Activated CD4-positive, alpha-beta T cell treated with anti-CD3 and anti-CD28 coated beads, Interleukin-10, Interleukin-2, amounts not matched to agents 100 ng/mL and 50 ng/mL, durations not matched to agents 16 hours and 8 hours (primary cell): ENCODE measurements around the gene TMED4.

Experiments
- DNase-seq: peaks from one replicate; pipeline ENCODE4 v3.0.0-alpha.2; 2020

Gene TMED4

DNA sequence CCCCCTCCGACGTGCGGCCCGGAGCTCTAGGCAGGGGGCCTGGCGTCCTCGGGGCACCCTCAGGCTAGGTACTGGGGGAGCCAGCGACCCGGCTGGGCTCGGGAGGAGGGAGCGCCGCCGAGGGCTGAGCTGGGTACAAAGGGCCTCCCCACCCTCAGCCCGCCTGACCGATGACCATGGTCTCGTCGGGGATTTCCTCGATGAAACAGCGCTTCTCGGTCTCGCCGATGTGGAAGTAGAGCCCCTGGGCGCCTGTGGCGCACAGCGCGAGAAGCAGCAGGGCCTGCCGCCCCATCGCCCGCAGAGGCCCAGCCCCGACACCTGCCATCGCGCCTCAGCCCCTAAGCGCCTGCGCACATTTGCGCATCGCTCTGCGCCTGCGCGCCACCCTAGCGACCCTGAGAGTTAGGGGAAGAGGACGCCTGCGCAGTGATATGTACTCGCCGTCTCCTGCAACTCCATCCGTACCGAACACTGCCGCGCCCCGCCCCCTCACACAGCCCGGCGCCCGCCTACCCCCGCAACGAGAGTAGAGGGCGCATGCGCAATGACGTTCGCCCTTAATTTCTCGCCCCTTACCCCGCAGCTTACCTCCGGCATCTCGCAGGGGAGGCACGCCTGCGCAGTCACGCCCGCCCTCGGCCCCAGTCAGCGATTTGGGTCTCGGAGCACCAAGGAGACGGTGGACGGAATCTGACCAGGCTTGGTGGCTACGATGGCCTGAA lies at the start of gene TMED4:
Gene TMED4, minus strand, starts transcription at position 353 of the 725 bp plus-strand sequence. Its CDS starts 25 bp downstream, at position 328.
- DNase-seq = peak; percentile 100

DNA sequence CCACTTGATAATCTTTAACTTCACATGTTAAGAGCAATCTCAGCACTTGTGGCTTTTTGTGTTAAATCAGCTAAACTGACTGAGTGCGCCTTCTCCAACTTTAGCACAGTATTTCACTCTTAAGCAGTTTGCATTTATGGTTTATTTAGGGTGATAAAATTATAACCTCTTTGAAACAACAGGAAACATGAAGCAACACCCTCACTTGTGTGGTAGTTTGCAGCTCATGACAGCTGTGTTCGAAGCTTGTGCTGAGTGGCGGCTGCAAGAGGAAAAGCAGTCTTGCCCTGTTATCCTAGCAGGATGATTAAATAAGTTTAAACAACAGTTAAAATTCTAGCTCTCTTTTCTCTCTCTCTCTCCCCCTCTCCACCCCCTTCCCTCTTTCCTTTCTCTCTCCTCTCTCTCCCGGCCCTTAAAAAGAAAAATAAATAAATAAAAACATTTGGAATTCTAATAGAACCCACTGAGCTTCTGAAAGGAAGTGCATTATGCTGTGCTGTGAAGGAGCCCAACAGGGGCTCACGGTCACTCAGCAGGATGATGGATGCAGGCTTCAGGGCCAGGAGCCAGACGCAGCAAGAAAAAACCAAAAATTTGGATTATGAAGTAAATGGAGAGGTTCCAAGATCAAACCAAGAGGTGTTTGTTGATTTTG lies 49.6 kb upstream of the TMED4 start:
- DNase-seq = peak; percentile 61

DNA sequence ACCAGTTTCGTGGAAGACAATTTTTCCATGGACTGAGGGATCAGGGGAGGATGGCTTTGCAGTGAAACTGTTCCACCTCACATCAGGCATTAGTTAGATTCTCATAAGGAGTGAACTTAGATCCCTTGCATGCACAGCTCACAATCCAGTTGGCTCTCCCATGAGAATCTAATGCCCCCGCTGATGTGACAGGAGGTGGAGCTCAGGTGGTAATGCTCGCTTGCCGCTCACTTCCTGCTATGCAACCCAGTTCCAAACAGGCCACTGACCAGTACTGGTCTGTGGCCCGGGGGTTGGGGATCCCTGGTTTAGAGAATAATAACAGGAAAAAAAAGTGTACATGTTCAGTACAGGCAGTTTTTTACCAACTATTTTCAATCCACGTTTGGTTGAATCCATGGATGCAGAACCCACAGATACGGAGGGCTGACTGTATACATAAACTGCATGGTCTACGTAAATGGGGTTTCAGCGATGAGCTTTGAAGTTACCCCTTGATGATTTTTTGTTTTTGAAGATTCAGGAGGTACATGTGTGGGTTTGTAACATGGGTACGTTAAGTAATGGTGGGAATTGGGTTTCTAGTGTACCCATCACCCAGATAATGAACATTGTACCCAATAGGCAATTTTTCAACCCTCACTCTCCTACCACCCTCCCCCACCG lies 48.9 kb upstream of the TMED4 start:
- no peak for DNase-seq

DNA sequence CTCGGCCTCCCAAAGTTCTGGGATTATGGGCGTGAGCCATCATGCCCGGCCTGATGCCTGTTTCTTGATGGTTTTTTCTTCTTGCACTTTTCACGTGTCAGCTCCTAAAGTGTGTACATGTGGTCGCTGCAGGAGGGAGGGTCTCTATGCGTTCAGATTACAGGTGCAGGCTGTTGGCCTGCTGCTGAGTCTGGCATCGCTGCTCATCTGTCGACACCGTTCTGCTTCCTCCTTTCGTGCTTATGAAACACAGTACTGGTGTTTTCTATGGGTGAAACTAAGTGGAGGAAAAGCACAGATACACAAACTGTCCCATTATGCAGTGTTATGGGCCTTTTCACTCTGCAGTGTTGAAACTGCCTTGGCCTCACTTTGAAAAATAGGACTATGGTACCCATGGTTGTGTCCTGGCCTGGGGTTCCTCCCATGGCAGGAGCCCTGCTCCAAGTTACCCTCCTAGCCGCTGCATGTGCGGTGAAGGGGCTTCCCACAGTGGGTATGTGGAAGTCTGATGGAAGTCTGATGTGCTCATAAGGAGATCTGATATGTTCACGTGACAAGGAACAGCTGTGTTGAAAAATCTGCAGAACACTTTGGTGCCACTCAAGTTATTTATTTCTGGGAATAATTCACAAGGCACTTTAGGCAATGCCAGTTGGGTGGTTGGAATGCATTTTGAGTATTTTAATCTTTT lies 47.9 kb upstream of the TMED4 start:
- DNase-seq = no peak

DNA sequence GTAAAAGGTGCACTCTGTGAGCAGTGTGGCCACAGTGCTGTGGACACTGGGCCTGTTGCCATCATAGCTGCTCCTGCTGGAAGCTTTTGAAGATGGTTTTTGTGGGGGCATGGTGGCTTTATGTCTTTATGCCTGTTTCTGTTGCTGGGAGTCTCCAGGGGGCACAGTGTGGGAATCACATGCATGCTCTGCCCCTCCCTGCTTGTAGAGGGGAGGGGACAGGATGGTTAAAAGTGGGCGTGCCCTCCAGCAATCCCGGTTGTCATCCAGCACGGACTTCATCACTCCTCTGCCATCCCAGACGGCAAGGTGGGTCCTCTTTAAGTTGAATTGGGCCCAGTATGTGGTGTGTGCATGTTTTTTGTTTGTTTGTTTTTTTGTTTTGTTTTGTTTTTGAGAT lies 44.6 kb upstream of the TMED4 start:
- DNase-seq = no peak

DNA sequence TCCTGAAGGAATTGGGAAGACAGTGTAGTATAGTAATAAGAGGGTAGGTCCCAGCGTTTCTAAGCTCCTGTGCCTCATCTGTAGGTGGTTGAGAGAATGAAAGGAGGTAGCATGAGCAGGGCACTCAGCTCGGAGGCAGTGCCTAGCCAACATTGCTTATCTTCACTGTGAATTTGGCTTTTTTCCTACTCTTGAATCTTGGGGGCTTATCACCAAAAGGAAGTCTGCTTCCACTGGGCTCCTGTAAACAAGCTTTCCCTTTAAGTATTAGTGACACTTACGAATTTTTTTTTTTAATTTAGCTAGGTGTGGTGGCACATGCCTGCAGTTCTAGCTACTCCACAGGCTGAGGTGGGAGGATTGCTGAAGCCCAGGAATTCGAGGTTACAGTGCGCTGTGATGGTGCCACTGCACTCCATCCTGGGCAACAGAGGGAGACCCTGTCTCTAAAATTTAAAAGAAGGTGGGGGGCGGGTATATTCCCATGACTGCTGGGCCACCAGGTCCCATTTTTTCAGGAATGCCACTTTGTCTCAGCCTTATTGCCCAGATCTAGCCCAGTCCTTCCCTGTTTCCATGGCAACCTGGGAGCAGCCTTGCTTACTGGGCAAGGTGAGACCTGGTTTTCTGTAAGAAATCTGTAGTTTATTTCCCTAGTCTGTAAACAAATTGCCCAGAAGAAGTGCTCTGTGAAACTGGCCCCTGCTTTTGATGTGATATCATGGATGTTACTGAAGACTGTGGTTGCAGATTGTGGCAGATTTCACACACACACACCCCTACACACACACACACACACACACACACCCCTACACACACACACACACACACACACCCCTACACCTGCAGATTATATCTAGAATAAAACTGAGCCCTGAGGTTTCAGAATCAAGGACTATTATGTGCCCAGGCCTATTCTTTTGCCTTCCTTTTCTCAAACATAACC lies 43.8 kb upstream of the TMED4 start:
- no peak for DNase-seq

DNA sequence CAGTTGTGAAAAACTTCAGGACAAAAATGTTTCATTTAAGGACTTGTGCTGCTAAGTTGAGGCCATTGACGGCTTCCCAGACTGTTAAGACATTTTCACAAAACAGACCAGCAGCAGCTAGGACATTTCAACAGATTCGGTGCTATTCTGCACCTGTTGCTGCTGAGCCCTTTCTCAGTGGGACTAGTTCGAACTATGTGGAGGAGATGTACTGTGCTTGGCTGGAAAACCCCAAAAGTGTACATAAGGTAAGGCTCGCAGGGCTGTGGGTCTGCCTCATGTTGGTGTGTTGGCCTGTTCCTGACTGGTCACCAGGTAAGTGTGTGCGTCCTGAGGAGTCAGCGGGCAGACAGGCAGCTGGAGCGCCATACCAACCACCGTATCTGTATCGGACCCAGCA lies 42.3 kb upstream of the TMED4 start:
- DNase-seq = no peak

DNA sequence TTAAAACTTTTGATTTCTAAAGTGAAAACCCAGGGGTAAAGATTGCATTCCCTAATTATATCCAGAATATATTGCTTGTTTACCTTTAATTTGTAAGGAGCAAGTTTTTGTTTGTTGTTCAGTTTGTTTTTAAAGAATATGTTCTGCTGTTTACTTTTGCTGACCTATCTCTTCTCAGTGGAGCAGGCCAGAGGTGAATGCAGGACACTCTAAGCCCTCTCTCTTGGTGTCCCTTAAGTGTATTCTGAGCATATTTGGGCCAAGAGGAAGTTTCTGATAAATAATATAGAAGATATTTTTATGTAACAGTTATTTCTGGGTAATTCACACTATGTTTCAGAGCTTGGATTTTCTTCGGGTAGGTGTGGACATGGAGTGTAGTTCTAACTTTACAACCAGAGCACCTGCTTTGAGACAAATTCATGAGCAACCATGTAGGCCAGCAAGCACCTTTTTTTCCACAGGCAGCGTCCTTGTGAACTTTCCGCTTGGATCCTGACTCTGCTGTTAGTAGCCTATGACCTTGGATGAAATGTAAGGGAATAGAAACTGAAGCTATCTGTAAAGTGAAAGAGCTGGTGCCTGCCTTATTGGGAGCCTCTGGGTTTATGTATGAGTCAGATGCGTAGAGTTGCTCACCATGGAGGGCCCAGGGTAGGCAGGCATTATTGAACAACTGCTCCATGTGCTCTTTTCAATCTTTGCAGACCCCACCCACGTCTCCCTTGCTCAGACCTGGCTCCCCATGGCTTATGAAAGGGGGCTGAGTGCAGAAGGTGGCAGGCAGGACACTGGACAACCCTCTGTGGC lies 40.5 kb upstream of the TMED4 start:
- peak; percentile 84 for DNase-seq

DNA sequence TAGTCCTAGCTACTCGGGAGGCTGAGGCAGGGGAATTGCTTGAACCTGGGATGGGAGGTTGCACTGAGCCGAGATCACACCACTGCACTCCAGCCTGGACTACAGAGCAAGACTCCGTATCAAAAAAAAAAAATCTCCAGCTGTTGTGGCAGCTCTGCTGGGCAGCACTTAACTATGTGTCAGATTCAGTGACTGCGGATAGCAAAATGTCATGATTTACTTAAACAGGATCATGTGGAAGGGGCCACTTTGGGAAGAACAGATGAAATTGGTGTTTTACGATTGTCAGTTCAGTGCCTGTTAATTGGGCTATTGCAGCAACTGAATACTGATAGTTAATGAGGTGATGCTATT lies 39.7 kb upstream of the TMED4 start:
- DNase-seq = no peak

DNA sequence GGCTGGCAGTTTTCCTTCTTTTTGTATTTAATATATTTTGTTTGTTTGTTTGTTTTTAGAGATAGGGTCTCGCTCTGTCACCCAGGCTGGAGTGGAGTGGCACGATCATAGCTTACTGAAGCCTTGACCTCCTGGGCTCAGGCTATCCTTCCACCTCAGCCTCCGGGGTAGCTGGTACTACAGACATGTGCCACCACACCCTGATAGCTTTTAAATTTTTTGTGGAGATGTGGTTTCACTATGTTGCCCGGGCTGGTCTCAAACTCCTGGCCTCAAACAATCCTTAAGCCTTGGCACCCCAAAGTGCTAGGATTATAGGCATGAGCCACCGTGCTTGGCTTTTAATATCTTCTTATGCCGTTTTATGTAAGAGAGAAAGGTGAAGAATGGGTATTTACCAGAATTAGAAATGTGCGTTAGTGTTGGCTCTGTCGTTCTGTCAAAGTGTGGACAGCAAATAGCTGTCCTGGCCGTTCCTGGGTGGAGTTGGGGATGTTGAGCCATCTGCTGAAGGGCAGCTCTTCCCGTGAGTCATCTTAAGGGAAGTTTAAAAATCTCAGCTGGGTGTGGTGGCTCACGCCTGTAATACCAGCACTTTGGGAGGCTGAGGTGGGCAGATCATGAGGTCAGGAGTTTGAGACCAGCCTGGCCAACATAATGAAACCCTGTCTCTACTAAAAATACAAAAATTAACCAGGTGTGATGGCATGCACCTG lies 39.2 kb upstream of the TMED4 start:
- no peak for DNase-seq

DNA sequence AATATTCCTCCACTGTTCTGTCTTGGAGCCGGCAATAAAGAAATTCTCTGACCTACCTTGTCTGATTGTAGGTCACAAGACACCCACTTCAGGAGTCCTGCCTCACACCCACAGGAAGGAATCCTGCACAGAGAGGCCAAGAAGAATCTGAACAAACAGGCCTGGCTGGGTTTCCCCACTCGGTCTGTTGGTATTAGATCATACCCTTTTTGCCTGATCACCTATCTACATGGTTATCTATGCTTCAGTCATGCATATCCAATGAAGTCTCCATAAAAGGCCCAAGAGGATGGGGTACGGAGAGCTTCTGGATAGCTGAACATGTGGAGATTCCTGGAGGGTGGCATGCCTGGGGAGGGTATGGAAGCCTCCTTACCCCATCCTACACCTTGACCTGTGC lies 36.7 kb upstream of the TMED4 start:
- peak; percentile 49 for DNase-seq

DNA sequence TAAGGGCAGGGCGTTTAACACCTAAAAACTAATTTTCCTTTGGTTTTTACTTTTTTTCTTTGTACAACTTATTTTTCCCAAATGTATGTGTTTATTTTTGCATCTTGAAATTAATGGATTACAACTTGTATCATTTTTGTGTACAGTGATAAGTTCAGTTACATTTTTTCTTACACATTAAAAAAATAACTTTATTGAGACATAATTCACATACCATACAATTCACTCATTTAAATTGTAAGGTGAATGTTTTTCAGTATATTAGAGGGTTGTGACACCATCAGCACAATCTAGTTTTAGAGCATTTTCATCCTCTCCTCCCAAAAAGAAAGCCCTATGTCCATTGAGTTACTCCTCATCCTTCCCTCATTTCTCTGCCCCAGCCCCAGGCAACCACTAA lies 36.0 kb upstream of the TMED4 start:
- DNase-seq = no peak

DNA sequence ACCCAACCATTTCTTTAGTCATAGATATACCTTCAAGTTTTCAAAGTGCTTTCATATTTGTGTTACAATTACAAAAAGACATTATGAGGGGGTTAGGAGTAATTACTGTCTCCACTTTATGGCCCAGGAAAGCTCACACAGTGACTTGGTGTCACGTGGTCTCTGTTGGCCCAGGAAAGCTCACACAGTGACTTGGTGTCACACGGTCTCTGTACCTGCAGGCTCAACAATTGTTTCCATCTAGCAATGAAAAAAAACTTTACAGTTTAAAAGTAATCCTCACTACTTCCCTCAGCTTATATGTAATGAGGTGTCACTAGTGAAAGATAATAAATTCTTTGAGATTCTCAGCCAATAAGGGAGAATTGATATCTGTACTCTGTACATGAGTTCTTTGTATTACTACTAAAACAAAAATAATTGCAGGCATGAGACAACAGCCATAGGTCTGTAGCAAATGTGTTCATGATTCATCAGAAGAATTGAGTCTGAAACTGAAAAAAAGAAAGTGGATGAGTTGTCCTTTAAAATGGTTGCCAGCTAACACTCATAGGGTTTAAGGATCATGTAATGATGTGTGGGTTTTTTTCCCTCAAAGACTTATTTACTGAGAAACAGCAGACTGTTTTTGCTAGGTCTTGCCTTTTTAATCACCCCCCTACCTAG lies 35.3 kb upstream of the TMED4 start:
- DNase-seq = peak; percentile 82

DNA sequence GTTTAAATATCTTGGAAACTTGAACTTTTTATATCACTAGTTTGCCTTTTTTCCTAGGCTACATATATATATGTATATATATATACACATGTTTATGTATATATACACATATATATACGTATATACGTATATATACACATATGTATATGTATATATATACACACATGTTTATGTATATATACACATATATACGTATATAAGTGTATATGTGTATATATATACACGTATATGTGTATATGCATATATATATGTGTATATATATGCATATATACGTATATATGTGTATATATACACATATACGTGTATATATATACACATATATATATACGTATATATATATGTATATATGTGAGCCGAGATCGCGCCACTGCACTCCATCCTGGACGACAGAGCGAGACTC lies 34.5 kb upstream of the TMED4 start:
- no peak for DNase-seq

DNA sequence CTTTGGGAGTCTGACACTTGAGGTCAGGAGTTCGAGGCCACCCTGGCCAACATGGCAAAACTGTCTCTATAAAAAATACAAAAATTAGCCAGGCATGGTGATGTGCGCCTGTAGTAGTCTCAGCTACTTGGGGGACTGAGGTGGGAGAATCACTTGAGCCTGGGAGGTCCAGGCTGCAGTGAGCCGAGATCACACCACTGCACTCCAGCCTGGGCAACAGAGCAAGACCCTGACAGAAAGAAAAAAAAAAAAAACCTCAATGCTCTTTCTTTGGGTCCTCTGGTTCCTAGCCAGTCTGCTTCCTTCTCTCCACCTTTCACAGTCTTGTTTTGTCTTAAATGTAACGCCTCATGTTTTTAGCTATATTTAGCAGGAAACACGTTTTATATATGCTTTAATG lies 33.8 kb upstream of the TMED4 start:
- no peak for DNase-seq

DNA sequence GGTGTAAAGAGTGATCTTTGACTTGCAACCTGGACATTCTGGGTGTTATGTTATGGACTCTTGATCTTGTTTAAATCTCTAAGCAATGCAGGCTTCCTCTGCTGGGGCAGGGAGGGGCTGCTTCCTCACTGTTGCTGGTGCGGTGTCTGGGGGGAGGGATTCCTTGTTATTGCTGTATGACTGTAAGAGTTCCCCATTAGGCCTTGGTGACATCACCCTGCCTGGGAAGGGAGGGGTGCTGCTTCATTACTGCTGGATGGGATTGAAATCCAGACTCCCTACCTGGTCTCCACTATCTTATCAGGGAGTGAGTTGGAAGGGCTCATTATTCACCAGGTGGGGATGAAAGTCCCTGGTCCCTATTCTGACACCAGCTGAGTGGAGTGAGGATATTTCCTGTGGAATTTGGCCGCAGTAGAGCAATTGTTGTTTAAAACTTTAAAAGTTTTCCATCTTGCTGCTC lies 33.1 kb upstream of the TMED4 start:
- peak; percentile 36 for DNase-seq

DNA sequence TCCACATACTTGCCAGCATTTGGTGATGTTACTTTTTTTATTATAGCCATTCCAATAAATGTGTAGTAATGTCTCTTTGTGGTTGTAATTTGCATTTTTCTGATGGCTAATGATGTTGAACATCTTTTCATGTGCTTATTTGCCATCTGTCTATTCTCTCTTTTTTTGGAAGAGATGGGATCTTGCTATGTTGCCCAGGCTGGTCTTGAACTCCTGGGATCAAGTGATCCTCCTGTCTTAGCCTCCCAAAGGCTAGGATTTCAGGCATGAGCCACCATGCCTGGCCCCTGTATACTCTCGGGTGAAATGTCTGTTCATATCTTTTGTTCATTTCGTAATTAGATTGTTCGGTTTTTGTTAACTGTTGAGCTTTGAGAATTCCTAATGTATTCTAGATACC lies 27.8 kb upstream of the TMED4 start:
- no peak for DNase-seq

DNA sequence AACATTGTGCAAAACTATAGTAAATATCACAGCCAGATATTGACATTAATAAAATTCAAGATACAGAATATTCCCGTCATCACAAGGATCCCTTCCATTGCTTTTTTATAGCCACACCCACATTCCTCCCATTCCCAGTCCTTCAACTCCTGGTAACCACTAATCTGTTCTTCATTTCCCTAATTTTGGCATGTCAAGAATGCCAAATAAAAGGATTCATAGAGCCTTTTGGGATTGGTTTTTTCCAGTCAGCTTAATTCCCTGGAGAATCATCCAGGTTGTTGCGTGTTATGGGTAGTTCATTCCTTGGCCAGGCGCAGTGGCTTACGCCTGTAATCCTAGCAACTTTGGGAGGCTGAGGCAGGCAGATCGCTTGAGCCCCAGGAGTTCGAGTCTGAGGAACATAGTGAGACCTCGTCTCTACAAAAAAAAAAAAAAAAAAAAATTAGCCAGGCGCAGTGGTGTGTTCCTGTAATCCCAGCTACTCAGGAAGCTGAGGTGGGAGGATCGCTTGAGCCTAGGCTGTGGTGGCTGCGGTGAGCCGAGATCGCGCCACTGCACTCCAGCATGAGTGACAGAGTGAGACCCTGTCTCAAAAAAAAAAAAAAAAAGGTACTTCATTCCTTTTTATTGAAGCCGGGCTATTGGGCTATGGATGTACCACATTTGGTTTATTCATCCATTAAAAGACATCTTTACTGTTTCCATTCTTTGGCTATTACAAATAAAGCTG lies 27.1 kb upstream of the TMED4 start:
- DNase-seq = peak; percentile 39
